Measurements from ENCODE around the gene JMJD8.
A peak's percentile ranks its signal among the peaks of the same experiment; 100 is the strongest.

The JMJD8 gene, protein sequence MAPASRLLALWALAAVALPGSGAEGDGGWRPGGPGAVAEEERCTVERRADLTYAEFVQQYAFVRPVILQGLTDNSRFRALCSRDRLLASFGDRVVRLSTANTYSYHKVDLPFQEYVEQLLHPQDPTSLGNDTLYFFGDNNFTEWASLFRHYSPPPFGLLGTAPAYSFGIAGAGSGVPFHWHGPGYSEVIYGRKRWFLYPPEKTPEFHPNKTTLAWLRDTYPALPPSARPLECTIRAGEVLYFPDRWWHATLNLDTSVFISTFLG

DNA sequence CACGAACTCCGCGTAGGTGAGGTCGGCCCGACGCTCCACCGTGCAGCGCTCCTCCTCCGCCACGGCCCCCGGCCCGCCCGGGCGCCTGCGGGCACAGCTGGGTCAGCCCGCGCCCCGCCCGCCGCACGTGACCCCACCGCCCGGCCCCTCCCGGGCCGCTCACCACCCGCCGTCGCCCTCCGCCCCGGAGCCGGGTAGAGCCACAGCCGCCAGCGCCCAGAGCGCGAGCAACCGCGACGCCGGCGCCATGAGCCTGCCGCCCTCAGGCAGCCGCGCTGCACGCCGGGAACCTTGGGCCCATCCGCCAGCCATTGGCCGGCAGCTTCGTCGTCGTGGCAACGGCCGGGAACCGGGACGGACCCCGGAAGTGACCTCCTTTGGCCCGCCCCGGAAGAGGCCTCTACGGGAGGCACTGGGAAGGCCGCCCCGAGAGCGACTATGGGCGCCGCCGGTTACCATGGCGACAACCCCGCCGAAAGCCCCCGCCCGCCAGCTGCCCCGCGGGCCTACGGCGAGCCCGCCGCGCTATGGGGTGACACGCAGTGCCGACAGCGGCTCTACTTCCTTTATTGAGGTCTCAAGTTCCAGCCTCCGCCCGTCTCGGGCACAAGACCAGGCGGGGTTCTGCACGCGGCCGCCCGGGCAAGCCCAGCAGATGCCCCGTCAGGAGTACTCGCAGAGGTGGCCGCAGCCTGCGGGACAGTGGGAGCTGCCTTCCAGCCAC is at the start of gene JMJD8:
Gene JMJD8 (minus strand): TSS at position 264 of the 724 bp plus-strand sequence. CDS start 15 bp downstream, at position 249.
- peak; percentile 84 to 85 for DNase-seq (ENCODE audit: low read depth in 2 of 2)

DNA sequence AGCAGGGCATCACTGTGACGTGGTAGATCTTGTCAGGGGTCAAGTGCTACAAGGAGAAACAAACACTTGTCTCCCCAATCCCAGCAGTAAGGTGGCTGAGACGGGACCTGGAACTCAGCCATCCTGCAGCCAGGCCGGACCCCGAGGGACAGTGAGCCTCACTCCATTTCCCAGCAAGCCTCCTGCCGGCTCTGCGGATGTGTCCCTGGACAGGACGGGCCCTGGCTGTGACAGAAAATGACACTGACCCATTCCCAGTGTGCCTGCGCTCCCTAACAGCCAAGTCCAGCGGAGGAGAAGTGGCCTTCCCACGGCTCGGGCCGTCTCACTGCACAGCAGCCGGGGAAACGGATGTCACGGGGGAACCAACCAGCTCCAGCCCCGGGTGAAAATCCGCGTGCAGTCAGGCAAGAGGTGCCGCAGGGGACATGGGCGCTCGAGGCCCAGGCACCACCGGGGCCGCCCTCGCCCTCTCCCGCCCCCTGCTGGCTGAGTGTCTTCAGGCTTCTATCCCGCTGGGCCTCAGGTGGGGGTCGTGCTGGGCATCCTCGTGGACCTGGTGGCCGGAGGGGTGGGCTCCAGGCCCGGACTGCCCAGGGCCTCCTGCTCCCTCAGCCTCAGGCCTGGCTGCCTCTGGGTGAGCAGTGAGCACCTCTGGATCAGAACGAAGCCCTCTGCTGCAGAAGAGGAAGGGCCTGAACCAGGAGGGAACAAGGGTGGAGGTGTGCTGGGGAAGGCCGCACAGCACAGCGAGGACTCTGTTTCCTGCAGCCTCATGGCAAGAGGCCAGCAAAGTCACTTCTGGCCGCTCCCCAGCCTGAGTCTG is 49.5 kb upstream of the JMJD8 start:
- no peak for DNase-seq (ENCODE audit: low read depth in 2 of 2)

DNA sequence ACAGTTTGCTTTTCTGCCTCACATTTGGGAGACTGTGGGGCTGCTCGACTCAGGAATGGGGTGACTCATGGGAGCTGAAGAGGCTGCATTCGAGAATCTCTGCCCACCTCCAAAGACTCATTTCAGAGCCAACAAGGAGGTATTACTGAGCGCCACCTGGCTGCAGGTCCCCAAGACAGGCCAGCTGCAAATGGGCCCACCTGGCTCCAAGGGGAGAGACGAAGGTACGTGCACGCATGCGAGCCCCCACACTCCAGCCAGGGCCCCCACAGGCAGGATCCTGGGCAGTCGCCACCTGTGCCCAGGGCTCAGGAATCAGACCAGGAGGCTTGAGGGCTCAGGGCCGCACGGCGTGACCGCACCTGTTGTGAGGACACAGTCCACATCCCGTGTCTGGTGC is 48.8 kb upstream of the JMJD8 start:
- no peak for DNase-seq (ENCODE audit: low read depth in 2 of 2)

DNA sequence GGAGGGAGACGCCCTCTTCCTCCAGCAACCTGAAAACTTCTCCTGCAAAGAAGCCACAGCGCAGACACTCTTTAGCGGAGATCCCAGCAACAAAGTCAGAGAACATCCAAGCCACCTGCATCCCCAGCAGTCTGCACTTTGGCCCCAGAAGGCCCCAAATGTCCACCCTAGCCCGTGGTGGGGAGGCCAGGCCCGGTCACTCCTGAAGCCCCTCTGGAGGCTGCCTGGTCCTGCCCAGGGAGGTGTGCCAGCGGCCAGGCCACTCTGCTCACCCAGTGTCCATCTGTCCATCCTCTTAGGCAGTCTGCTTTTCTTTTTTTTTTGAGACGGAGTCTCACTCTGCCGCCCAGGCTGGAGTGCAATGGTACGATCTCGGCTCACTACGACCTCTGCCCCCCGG is 48.2 kb upstream of the JMJD8 start:
- DNase-seq (ENCODE audit: low read depth in 2 of 2), result no peak

DNA sequence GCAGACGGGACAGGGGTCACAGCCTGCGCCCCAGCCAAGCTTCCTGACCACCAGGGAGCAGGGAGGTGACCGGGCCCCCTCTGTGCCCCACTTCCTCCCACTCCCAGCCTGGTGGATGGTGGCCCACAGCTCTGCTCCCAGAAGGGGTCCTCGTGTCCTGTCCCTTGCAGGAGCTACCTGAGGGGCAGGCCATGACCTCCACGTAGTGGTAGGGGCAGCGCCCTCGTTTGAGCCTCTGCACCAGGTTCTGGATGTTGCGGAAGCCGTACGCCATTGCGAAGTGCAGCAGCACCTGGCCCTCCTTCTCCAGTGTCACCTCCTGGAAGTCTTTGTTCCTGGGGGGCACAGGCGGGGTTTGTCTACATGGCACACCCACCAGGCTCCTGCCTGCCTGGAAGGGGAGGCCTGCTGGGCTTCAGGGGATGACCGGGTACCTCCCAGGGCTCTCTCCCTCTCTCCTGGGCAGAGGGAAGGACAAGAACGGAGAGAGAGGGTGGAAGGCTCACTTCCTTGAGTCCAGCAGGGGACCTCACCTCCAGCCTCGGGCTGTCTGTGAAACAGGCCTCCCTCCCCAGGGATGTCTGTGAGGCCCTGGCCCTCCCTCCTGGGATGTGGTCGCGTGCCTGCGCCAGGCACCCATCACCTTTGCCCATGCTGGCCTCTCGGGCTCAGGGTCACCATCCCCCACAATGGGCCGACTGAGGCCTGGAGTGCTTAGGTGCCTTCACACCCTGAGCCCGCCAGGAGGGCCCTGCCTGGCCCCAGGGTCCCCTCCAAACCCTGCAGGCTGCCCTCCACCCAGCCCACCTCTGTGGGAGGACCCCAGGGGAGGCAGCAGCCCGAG is 46.8 kb upstream of the JMJD8 start:
- no peak for DNase-seq (ENCODE audit: low read depth in 2 of 2)

DNA sequence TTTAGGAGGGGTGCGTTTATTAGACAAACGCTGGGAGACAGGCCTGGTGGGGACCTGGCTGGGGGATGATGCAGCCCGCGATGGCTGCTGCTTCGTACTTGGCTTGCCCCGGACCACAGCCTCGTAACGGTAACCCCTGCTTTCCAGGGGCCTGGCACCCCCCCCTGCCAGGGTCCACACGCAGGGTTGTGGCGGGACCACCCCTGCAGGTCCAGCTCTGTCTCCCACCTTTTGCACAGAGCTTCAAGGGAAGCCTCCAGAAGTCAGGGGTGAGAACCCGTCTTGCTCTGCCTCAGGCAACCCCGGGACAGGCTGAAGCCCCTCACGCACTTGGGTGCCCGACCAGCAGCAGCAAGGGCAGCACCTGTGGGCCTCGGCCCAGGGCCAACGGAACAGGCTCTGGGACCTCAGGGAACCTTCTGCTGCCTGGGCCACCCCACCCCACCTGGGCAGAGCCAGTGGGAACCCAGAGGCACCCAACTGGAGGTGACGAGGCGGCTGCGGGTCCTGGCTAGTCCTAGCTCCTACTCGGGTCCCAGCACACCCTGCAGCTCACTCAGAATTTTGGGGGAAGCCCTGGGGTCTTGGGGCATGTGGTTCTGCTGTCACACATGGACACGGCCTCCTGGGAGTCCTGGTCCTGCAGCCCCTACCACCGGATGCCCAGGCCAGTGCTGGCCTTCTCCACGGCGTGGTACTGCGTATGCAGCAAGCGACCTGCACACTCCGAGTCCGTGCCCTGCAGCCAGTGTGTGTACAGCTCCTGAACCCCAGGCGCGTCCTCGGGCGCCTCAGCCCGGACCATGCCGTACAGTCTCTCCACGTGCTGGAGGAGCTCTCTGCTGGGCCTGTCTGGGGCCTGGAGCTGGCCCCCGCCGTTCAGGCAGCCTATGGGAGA is 45.9 kb upstream of the JMJD8 start:
- DNase-seq (ENCODE audit: low read depth in 2 of 2), result no peak

DNA sequence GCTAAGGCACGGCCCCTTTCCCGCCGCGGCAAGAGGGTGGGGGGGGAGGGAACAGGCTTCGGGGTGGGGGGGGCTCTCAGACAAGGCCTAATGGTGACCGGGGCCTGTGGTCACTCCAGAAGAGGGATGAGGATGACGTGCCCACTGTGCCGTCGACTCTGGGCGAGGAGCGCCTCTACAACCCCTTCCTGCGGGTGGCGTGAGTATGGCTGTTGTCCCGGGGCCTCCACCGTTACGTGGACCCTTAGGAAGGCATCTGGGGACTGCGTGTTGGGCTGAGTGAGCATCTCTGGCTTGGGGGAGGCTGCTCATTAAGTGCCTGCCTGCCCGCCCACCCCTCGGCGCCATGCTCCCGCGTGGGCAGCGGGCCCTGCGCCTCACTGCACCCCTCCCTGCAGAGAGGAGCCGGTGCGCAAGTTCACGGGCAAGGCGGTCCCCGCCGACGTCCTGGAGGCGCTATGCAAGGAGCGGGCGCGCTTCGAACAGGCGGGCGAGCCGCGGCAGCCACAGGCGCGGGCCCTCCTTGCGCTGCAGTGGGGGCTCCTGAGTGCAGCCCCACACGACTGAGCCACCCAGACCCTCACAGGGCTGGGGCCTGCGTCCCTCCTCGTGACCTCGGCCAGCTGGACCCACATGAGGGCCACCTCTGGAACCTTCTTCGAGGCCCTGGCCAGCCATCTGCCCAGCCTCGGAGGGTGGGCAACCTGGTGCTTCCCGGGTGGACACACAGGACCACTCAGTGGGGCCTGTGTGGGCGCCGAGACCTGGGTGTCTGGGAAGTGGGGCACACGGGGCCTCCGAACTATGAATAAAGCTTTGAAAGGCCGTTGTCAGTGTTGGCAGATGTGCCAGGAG is 45.0 kb upstream of the JMJD8 start:
- DNase-seq (ENCODE audit: low read depth in 2 of 2), result no peak

DNA sequence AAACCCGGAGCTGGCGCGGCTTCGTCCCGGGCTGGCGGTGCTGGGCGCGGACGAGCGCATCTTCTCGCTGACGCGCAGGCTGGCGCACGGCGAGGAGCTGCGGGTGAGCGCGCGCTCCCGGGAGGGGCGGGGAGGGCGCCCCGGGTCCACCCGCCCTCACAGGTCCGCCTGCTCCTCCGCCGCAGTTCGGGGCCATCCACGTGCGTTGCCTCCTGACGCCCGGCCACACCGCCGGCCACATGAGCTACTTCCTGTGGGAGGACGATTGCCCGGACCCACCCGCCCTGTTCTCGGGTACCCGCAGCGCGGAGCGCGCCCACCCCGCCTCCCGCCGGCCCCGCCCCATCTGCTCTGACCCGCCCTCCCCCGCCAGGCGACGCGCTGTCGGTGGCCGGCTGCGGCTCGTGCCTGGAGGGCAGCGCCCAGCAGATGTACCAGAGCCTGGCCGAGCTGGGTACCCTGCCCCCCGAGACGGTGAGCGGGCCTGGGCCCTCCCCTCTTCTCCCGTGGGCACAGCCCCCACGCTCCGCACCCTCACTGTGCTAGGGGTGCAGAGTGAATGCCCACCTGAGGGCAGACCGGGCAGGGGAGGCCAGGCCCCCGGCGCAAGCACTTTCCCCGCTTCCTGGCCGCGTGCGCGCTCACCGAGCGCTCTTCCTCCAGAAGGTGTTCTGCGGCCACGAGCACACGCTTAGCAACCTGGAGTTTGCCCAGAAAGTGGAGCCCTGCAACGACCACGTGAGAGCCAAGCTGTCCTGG is 44.2 kb upstream of the JMJD8 start:
- no peak for DNase-seq (ENCODE audit: low read depth in 2 of 2)

DNA sequence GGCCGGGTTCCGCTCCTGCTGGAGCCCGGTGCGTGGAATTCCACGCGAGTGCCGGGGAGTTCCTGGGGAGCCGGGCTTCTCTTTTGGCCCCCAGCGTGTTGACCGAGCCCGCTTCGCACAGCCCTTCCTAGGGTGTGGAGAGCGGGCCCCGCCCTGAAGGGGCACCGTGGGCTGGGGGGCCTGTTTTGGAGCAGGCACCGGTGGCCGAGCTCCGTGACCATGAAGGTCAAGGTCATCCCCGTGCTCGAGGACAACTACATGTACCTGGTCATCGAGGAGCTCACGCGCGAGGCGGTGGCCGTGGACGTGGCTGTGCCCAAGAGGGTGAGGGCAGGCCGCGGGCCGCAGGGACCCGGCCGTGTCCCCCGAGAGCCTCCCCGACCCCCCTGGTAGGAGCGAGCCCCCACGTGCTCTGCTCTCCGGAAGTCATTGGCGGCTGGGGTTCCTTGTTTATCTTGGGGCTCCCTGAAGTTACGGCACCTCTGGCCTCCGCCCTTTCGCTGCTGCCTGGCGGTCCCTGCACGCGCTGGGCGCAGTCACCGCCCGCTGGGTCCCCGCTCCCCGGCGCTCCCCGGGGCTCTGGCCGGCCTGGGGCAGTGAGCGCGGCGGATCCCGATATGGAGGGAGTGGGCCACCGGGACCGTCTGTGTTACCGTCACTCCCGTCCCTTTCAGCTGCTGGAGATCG is 43.3 kb upstream of the JMJD8 start:
- no peak for DNase-seq (ENCODE audit: low read depth in 2 of 2)

DNA sequence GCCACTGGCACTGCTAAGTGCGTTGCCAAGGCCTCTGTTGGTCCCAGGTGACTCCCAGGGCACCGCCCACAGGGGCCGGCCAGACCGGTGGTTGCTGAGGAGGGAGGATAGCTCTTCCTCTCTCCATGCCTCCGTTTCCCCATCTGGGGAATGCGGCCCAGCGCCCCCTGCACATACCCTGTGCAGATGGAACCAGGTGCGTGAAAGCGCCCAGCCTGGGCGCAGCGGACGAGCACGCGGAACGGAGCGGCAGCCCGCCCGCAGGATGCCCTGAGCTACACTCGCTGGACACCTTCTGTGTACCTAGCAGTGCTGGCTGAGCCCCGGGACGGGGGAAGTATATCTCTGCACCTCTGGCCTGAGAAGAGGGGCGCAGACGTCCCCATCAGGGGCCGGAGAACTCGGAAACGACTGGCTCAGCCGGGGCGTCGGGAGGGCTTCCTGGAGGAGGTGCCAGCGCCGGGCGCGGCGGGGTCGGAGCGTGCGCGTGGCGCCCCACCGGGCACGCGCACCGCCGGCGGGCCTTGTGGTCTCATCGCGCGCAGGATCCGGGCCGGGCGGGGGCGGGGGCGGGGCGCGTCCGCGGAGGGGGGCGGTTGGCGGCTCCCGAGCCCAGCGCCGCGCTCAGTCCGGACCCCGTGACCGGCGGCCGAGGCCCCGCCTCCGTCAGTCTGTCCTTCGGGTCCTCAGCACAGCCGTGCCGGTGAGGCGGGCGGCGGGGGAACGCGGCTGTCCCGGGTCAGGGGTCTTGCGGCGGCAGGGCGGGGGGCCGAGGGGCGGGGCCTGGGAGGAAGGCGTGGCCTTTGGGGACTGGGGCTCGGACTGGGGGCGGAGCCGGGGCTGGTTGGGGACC is 42.5 kb upstream of the JMJD8 start, which contains the start of the genes CCDC78 and HAGHL:
Gene CCDC78 (minus strand): TSS at position 6 of the 853 bp plus-strand sequence. CDS start 76 bp downstream, outside the sequence.
Gene HAGHL (plus strand): TSS at position 669 of the 853 bp plus-strand sequence. CDS start 404 bp downstream, outside the sequence.
- DNase-seq (ENCODE audit: low read depth in 2 of 2), result no peak

DNA sequence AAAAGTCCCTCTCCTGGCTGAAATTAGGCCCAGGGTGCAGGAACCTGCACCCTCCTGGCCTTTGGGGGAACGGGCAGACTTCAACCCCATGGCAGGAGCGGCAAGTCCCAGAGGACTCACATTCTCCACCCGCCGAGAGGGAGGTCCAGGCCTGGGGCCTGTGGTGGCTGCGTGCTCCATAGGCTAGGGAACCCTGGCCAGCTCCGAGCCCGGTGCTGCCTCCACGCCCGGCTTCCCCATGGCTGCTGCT is 42.0 kb upstream of the JMJD8 start:
- no peak for DNase-seq (ENCODE audit: low read depth in 2 of 2)

DNA sequence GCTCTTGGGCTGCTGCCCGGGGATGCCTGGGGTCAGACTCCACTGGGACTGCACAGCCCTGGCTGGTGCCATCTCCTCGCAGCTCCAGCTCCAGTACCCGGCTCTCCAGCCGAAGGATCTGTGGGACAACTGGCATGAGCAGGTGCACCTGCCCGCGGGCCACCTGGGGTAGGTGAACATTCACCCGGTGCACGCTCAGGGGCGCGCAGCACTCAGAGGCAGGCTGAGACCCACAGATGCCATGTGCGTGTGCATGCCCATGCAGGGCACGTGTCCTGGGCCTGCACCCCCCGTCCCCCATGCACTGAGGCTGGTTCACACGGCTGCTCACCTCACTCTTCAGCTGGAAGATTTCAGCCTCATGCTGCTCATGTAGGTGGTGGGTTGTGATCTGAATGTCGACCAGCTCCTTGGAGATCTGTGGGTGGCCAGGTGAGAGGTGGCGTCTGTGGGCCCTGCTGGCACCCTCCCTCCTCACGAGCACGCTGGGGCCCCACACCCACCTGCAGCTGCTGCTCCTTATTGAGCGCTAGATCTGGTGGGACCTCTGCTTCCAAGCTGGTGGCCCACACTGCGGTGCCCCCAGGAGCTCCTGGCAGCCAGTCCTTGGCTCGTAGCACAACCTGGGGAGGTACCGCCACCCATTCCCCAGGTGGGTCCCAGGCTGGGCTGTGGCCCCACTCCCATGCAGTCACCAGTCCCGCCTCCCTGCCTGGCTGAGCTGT is 41.5 kb upstream of the JMJD8 start:
- no peak for DNase-seq (ENCODE audit: low read depth in 2 of 2)

DNA sequence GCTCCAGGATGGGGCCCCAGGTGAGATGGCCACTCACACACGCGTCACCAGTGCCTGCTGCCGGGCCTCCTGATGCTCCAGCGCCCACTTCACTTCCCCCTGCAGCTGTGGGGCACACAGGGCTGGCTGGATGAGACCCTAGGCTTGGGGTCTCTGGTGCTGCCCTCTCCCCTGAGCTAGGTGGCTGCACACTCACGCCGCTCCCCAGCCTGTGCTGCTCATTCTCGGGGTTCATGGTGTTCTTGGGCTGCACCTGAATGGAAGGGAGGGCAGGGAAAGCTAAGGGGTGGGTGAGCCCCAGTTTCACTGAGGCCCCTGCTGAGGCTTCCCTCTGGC is 40.9 kb upstream of the JMJD8 start:
- no peak for DNase-seq (ENCODE audit: low read depth in 2 of 2)

DNA sequence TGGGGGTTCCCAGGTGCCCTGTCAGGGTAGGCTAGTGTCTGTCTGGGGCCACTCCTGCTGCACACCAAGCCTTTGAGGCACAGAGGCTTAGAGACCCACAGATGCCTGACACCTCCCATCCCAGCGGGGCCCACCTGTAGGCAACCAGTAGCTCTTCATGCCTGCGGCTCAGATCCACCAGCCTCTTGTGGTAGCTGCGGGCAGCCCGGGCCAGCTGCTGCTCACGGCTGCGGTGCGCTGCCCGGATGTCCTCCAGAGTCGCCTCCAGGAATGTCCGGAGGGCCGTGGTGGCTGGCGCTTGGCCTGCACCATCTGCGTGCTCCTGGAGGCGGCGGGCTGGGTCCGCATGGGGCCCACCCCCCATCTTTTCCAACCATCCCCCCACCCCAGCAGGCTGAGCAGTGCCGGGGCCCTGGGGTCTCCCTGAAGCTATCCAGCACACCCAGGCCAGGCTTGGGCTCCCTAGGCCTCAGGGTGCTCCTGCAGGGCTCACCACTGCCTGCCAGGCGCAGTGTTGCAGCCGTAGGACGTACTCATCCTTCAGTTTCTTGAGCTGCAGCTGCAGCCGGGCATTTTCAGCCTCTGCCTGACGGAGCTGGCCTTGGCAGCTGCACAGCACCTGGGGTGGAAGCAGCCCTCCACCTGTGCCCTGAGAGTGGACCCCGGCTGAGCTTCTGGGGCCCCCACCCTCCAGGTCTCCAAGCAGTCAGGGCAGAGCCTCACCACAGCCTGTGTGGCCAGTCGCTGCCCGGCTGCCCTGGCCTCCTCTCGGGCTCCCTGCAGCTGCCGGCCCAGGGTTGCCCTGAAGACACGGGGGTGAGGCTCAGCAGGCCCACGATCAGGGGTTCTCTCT is 40.3 kb upstream of the JMJD8 start:
- no peak for DNase-seq (ENCODE audit: low read depth in 2 of 2)

DNA sequence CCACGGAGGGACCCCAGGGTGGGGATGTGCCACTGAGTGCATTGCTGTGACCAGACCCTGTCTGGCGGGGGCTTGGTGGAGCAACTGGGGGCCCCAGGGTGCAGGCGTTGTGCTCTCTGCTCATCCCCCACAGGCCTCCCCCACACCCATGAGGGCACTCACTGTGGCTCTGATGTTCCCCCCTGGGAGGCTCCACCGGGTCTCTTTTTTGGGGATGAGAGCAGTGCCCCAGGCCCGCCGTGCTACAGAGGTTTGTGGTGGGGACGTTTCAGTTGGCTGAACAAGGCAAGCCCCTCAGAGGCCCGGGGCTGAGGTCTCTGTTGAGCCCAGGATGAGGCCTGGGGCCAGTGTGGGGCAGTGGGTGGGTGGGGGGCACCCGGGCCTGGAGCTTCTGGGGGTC is 39.6 kb upstream of the JMJD8 start:
- no peak for DNase-seq (ENCODE audit: low read depth in 2 of 2)
